ENCODE data around the gene NUCB2.

The NUCB2 gene

DNA sequence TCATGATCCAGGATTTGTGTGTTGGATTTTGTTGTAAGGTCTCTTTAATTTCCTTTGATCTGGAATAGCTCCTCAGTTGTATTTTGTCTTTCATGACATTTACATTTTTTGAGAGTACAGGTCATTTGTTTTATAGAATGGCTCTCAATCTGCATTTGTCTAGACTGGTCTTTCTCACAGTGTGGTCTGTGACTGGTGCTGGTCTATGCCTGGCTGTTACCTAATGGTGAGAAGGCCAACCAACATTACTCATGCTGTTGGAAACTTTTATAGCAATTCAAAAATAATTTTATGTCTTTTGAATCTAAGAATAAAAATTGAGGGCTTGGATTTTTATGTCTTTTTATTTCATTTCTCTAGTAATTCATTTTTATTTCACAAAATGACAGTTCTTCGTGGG lies 71.1 kb downstream of the NUCB2 start:
- TF ChIP-seq, protein P1, sequence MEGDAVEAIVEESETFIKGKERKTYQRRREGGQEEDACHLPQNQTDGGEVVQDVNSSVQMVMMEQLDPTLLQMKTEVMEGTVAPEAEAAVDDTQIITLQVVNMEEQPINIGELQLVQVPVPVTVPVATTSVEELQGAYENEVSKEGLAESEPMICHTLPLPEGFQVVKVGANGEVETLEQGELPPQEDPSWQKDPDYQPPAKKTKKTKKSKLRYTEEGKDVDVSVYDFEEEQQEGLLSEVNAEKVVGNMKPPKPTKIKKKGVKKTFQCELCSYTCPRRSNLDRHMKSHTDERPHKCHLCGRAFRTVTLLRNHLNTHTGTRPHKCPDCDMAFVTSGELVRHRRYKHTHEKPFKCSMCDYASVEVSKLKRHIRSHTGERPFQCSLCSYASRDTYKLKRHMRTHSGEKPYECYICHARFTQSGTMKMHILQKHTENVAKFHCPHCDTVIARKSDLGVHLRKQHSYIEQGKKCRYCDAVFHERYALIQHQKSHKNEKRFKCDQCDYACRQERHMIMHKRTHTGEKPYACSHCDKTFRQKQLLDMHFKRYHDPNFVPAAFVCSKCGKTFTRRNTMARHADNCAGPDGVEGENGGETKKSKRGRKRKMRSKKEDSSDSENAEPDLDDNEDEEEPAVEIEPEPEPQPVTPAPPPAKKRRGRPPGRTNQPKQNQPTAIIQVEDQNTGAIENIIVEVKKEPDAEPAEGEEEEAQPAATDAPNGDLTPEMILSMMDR (IDR thresholded peaks at IDR 0.05; ENCODE audit: low read depth, low read length, poor library complexity, severe bottlenecking): no peak
- H3K9me3 ChIP-seq (ENCODE audit: control insufficient read depth, insufficient read depth, low read length): no peaks in the 10 kb centered on the region
- peaks cover 5% of the 10 kb centered on the region for H3K79me2 ChIP-seq (ENCODE audit: control insufficient read depth, low read length)
- H3K4me1 ChIP-seq (ENCODE audit: control insufficient read depth, low read length): peaks cover 17% of the 10 kb centered on the region
- H4K20me1 ChIP-seq (ENCODE audit: control insufficient read depth, insufficient read depth, low read depth, low read length): no peaks in the 10 kb centered on the region; the same call in 1 of the 2 replicates
- H3K4me3 ChIP-seq (ENCODE audit: low read length): no peak overlapping the region
- peaks cover 9% of the 10 kb centered on the region for H3F3A ChIP-seq (ENCODE audit: control insufficient read depth, insufficient read depth)
- H3K9me2 ChIP-seq (replicated peaks; ENCODE audit: control insufficient read depth, low read length): no peaks in the 10 kb centered on the region
- H3K27ac ChIP-seq (ENCODE audit: low read depth, low read length): no peak overlapping the region
- no peak overlapping the region for H3K4me2 ChIP-seq (ENCODE audit: low read length)
- peaks cover 3% of the 10 kb centered on the region; the same call in 1 of the 2 replicates for H3K27me3 ChIP-seq (ENCODE audit: control insufficient read depth, low read length)
- H3K36me3 ChIP-seq (ENCODE audit: control insufficient read depth, low read length): peaks cover 4% of the 10 kb centered on the region; the same call in 1 of the 2 replicates

DNA sequence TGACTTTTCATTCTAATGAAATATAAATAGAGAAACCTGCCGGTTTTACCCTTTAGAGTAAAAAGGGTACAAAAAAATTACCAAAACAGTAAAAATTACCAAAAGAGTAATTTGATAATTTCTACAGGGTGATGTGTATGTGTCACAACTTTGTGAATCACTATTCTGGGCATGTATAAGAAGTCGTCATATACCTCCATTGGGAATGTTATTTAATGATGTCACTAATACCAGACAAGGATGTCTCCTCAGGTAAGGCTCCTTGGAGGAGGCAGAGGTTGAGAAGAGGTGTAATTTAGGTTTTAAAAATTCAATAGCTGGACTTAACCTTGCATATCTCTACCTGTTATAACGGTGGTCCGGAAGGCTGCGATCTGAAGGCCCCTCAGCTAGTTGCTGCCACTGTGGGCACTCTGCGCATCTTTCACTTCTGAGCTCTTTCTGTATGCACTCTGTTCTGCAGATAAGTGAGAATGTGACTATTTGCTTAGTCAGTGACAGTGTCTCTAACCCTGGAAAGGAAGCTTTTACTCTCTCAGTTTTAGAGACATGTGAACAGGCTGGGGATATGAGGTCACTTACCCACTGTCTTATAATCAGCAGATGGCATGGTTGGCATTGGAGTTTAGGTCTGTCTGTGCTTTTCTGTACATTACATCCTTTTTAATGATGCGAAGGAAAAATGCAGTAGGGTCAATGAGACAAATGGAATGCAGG lies 74.1 kb downstream of the NUCB2 start:
- Histone ChIP-seq H3K9me2 (replicated peaks; ENCODE audit: control insufficient read depth, low read length) (no peaks in the 10 kb centered on the region), H4K20me1 (ENCODE audit: control insufficient read depth, insufficient read depth, low read depth, low read length) (no peaks in the 10 kb centered on the region; the same call in 1 of the 2 replicates), H3K27me3 (ENCODE audit: control insufficient read depth, low read length) (peaks cover 3% of the 10 kb centered on the region; the same call in 1 of the 2 replicates), H3K4me2 (ENCODE audit: low read length) (peak overlapping the region; percentile 74), H3F3A (ENCODE audit: control insufficient read depth, insufficient read depth) (peaks cover 23% of the 10 kb centered on the region), H3K4me3 (ENCODE audit: low read length) (peak overlapping the region; percentile 77), H3K4me1 (ENCODE audit: control insufficient read depth, low read length) (peaks cover 24% of the 10 kb centered on the region), H3K79me2 (ENCODE audit: control insufficient read depth, low read length) (peaks cover 34% of the 10 kb centered on the region), H3K36me3 (ENCODE audit: control insufficient read depth, low read length) (peaks cover 29% of the 10 kb centered on the region), H3K27ac (ENCODE audit: low read depth, low read length) (peak overlapping the region; percentile 95; the same call in 1 of the 2 replicates), H3K9me3 (ENCODE audit: control insufficient read depth, insufficient read depth, low read length) (no peaks in the 10 kb centered on the region)
- TF ChIP-seq, protein P1 (IDR thresholded peaks at IDR 0.05; ENCODE audit: low read depth, low read length, poor library complexity, severe bottlenecking): no peak
- no peak for TF ChIP-seq EZH2phosphoT487 (IDR thresholded peaks at IDR 0.05; ENCODE audit: borderline replicate concordance, low read length)

DNA sequence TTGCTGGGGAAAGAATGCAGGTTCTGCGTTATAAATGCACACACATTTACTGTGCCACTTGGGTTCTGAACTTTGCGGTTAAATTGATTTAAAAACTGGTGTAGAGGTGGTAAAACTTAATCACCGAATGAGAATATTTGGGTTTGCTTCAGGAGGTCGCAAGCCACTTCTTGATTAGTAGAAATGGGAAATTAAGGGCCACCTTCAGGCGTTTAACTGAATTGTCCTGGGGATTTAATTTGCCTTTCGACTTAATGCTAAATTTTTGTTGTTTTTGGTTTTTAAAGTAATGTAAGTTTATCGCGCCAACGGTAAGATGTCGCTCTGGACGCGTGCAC lies 74.6 kb downstream of the NUCB2 start:
- H3K4me3 ChIP-seq (ENCODE audit: low read length): peak overlapping the region; percentile 77
- peak overlapping the region; percentile 95 for H3K27ac ChIP-seq (ENCODE audit: low read depth, low read length)
- peaks cover 24% of the 10 kb centered on the region for H3K4me1 ChIP-seq (ENCODE audit: control insufficient read depth, low read length)
- TF ChIP-seq, protein P1 (IDR thresholded peaks at IDR 0.05; ENCODE audit: low read depth, low read length, poor library complexity, severe bottlenecking): peak; percentile 23
- TF ChIP-seq EZH2phosphoT487 (IDR thresholded peaks at IDR 0.05; ENCODE audit: borderline replicate concordance, low read length): no peak
- H3K9me2 ChIP-seq (replicated peaks; ENCODE audit: control insufficient read depth, low read length): no peaks in the 10 kb centered on the region
- no peaks in the 10 kb centered on the region; the same call in 1 of the 2 replicates for H4K20me1 ChIP-seq (ENCODE audit: control insufficient read depth, insufficient read depth, low read depth, low read length)
- H3K36me3 ChIP-seq (ENCODE audit: control insufficient read depth, low read length): peaks cover 32% of the 10 kb centered on the region
- no peaks in the 10 kb centered on the region for H3K9me3 ChIP-seq (ENCODE audit: control insufficient read depth, insufficient read depth, low read length)
- peaks cover 23% of the 10 kb centered on the region for H3F3A ChIP-seq (ENCODE audit: control insufficient read depth, insufficient read depth)
- H3K79me2 ChIP-seq (ENCODE audit: control insufficient read depth, low read length): peaks cover 39% of the 10 kb centered on the region
- H3K27me3 ChIP-seq (ENCODE audit: control insufficient read depth, low read length): peaks cover 3% of the 10 kb centered on the region; the same call in 1 of the 2 replicates
- H3K4me2 ChIP-seq (ENCODE audit: low read length): peak overlapping the region; percentile 74

Data from DOHH2 (cell line).